HS-5 (cell line): ENCODE data around the gene HTT-AS.
"Not testable (repeated sequence)": the region's sequence is repeated elsewhere in the genome, so short reads cannot be mapped to it uniquely, and the experiment has no call there.

Experiments
- DNase-seq: peaks from one replicate; pipeline ENCODE4 v3.0.0-alpha.2; 2012; ENCODE audit warnings: low read depth

Gene HTT-AS

GRCh38 chr4:3074078-3074845 lies at the start of gene HTT-AS, which contains the start of gene HTT:
TSS of gene HTT-AS (minus strand) at chr4:3074538.
TSS of gene HTT (plus strand) at chr4:3074681. CDS start at chr4:3074826, 145 bp downstream.
- peak; percentile 89 for DNase-seq

- no peak for DNase-seq
Measured at GRCh38 chr4:3123181-3123671, 48.9 kb upstream of the HTT-AS start.

DNA sequence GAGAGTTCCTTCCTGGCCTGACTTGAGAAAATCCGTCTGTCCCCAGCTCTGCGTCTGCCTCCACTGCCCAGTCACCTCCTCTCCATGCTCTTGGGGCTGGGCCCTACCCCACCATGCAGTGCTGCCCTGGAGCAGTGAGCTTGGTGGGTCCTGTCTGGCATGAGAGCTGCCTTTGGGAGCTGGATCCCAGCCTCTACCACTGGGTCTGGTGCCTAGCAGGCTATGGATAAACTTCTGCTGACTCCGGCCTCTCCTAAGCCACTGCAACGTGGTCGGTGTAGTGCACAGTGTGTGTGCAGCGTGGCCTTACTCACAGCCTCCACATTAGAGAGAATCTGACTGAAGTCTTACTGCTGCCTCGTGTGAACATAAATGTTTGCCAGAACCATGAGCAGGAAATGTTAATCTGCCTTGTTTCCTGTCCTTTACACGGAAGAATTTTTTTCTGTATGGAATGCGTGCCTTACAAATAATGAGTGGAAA lies 47.8 kb upstream of the HTT-AS start:
- no peak for DNase-seq

- DNase-seq = no peak
Measured at GRCh38 chr4:3121596-3121995, 47.3 kb upstream of the HTT-AS start.

- no peak for DNase-seq
Measured at GRCh38 chr4:3121110-3121509, 46.8 kb upstream of the HTT-AS start.

GRCh38 chr4:3119464-3119863 lies 45.1 kb upstream of the HTT-AS start:
- DNase-seq = no peak

- no peak for DNase-seq
Measured at GRCh38 chr4:3118312-3118711, 44.0 kb upstream of the HTT-AS start.

GRCh38 chr4:3116955-3117354 lies 42.6 kb upstream of the HTT-AS start:
- DNase-seq = no peak

DNA sequence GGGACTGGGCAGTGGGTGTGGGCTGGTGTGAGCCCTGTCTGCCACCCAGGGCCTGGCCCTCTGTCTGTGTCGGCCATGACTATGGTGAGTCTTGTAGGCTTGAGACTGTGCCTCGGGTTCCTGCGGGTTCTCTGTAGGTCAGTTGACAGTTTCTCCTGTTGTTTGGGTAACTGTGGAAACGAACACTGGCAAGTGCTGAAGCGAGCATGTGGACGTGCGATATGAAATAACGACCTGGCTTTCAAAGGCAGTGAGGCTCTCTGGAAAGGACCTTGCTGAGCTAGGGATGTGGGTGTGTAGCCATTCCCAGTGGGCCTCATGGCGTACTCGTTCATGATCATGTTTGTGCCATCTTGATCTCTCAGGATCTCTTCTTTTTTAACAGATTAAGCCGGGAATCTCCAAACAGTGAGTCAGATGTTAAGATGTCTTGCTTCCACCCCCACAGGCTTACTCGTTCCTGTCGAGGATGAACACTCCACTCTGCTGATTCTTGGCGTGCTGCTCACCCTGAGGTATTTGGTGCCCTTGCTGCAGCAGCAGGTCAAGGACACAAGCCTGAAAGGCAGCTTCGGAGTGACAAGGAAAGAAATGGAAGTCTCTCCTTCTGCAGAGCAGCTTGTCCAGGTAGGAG lies 41.4 kb upstream of the HTT-AS start:
- no peak for DNase-seq

GRCh38 chr4:3114377-3114776 lies 40.0 kb upstream of the HTT-AS start:
- DNase-seq = no peak

GRCh38 chr4:3112609-3113469 lies 38.5 kb upstream of the HTT-AS start:
- DNase-seq = no peak

DNA sequence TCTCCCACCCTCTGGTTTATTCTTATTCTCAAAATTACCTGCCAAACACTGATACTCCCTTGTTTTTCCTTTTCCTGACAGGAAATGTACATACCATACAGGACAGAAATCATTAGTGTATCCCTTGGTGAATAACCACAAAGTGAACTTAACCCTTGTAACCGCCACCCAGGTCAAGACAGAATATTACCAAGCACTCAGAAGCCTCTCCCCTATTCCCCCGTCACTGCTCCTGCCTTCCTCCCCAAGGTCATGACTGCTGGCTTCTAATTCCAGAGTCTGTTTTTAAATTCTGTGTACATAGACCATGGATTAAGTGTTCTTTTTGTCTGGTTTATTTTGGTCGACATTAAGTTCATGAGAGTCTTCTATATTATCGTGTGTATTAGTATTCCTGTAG lies 37.9 kb upstream of the HTT-AS start:
- no peak for DNase-seq

DNA sequence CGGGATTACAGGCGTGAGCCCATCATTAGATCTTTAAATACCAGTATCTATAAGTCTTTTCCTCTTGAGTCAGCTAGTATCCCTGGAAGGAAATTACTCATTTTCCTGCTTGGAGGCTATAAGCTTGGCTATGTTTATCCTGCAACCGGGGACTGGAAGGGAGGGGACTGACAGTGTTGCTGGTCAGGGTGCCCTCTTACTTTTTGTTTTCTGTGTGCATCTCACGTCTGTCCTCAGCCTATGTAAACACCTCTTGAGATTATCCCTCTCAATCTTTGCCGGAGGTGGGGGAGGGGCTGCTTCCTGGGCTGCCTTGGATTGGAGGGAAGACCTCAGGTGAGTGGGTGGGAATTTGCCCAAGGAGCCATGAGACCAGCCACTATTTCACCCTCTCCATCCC lies 37.1 kb upstream of the HTT-AS start:
- peak; percentile 69 for DNase-seq

GRCh38 chr4:3108211-3108610 lies 33.9 kb upstream of the HTT-AS start:
- peak; percentile 22 for DNase-seq

- DNase-seq = no peak
Measured at GRCh38 chr4:3107691-3108121, 33.4 kb upstream of the HTT-AS start.

GRCh38 chr4:3107271-3107670 lies 32.9 kb upstream of the HTT-AS start:
- no peak for DNase-seq

- peak; percentile 83 for DNase-seq
Measured at GRCh38 chr4:3106339-3107186, 32.2 kb upstream of the HTT-AS start.

- DNase-seq = no peak
Measured at GRCh38 chr4:3098346-3098745, 24.0 kb upstream of the HTT-AS start.

DNA sequence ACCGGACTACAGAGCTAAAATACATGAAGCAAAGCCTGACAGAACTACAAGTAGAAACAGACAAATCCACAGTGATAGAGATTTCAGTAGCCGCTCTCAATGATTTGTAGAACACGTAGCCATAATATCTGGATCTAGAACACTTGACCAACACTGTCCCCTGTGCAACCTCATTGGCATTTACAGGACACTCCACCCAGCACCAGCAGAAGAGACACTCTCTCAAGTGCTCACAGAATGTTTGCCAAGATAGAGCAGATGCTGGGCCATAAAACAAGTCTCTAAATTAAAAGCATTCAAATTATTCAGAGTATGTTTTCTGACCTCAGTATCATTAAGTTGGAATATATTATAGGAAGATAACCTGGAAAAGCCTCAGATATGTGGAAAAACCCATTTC lies 21.9 kb upstream of the HTT-AS start:
- DNase-seq = no peak

DNA sequence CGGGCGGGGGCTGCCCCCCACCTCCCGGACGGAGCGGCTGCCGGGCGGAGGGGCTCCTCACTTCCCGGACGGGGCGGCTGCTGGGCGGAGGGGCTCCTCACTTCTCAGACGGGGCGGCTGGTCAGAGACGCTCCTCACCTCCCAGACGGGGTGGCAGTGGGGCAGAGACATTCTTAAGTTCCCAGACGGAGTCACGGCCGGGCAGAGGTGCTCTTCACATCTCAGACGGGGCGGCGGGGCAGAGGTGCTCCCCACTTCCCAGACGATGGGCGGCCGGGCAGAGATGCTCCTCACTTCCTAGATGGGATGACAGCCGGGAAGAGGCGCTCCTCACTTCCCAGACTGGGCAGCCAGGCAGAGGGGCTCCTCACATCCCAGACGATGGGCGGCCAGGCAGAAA lies 20.4 kb upstream of the HTT-AS start:
- not testable (repeated sequence) for DNase-seq

DNA sequence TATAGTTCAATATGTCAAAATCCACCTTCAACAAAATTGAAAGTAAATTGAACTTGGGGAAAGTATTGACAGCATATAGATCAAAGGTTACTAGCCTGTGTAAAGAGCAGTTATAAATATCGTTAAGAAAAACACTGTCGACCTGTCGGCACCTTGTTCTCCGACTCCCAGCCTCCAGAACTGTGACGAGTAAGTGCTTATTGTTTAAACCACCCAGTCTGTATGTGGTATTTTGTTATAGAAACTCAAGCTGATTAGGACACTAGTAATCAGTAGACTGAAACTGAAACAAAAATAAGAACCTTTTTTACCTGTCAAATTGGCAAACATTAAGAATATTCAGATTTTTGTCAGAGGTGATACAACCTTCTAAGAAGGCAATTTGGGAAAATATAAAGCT lies 17.1 kb upstream of the HTT-AS start:
- no peak for DNase-seq
